Ovary (tissue), 3 donors: Measurements from ENCODE around the gene GTF2H3.

Source experiments
- POLR2A ChIP-seq: fragments of 450-650 bp; IDR thresholded peaks from one replicate; pipeline ENCODE4 v1.6.1; 2017; ENCODE audit warnings: antibody characterized with exemption, mild to moderate bottlenecking, moderate library complexity
- TF ChIP-seq, protein P1 (sequence below), 3 donors: fragments of 450-650 bp in 2 of 3; fragments of 200-600 bp in 1 of 3; IDR thresholded peaks; one replicate each; pipeline versions ENCODE4 v1.5.1 to v1.8.0; 2016 to 2022; ENCODE audit warnings: antibody characterized with exemption in 3 of 3, mild to moderate bottlenecking in 1 of 3
- donor health status: DM: no; HTN: no; CAD: no.

DNA sequence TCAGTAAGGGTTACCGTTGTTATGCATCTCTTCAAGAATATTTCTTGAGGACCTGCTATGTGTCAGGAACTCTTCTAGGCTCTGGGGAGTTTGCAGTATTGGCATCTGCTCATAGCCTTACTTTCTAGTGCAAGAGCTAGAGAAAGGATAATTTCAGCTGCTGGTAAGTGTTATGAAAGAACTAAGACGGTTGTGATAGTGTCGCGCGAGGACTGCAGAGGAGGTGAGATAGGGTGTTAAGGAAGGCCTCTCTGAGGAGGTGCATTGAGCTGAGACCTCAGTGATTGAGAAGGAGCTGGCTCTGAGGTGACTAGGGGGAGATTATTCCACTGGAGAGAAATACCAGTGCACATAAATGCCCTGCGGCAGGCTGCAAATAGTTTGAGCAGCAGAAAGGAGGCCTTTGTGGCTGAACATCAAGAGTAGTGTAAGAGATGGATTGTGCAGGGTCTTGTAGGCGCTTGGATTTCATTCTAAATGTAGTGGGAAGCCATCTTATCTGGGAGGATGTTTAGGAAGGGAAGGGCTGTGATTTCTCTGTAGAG, 30.9 kb upstream of the GTF2H3 start:
- TF ChIP-seq, protein P1, sequence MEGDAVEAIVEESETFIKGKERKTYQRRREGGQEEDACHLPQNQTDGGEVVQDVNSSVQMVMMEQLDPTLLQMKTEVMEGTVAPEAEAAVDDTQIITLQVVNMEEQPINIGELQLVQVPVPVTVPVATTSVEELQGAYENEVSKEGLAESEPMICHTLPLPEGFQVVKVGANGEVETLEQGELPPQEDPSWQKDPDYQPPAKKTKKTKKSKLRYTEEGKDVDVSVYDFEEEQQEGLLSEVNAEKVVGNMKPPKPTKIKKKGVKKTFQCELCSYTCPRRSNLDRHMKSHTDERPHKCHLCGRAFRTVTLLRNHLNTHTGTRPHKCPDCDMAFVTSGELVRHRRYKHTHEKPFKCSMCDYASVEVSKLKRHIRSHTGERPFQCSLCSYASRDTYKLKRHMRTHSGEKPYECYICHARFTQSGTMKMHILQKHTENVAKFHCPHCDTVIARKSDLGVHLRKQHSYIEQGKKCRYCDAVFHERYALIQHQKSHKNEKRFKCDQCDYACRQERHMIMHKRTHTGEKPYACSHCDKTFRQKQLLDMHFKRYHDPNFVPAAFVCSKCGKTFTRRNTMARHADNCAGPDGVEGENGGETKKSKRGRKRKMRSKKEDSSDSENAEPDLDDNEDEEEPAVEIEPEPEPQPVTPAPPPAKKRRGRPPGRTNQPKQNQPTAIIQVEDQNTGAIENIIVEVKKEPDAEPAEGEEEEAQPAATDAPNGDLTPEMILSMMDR (IDR thresholded peaks at IDR 0.05): no peak
- TF ChIP-seq POLR2A: no peak
